H1 (cell line): ENCODE measurements around the gene RAB25. TPM values are rescaled to one million over a fixed set of nuclear protein-coding genes. Genes with fewer than 3 reads are reported as not detected.

Experiments used
- CTCF ChIA-PET: fragments of 300-600 bp; sonication (Branson Sonifier 250); formaldehyde crosslinking; loops from one replicate; lab custom pipeline; 2021; ENCODE audit not compliant: partially characterized antibody; lab: Charles Lee
- POLR2A ChIA-PET: fragments of 300-600 bp; sonication (Branson Sonifier 250); formaldehyde crosslinking; loops from one replicate; lab custom pipeline; 2021; ENCODE audit warnings: inconsistent platforms; ENCODE audit not compliant: partially characterized antibody; lab: Charles Lee
- DNase-seq, 2 experiments: peaks; one replicate each; pipeline versions ENCODE4 v3.0.0 to v3.0.0-alpha.2; 2010 to 2022; ENCODE audit warnings: low spot score in 2 of 2, low read depth in 1 of 2, mixed read lengths in 1 of 2
- FAIRE-seq: peaks from 2 replicates; lab custom pipeline; 2011; peaks lifted over from hg19 to GRCh38; lab: Jason Lieb, UNC
- H2AFZ ChIP-seq: 2 replicates; pipeline ENCODE4 v1.8.1; 2012; ENCODE audit warnings: low read length, inconsistent platforms
- H2AK5ac ChIP-seq: 2 replicates; pipeline ENCODE4 v1.6.1; 2013; ENCODE audit warnings: low read depth, low read length
- H2BK120ac ChIP-seq: replicated peaks from 2 replicates; pipeline ENCODE3; 2013; ENCODE audit warnings: low read depth, low read length, inconsistent platforms
- H2BK12ac ChIP-seq: 2 replicates; pipeline ENCODE4 v1.6.1; 2013; ENCODE audit warnings: low read depth, low read length
- H2BK15ac ChIP-seq: 2 replicates; pipeline ENCODE4 v1.6.1; 2013; ENCODE audit warnings: low read length
- H2BK20ac ChIP-seq: 2 replicates; pipeline ENCODE4 v1.6.1; 2013; ENCODE audit warnings: low read length
- H2BK5ac ChIP-seq: 2 replicates; pipeline ENCODE4 v1.6.1; 2013; ENCODE audit warnings: low read depth, low read length
- H3K14ac ChIP-seq: 2 replicates; pipeline ENCODE4 v1.6.1; 2013; ENCODE audit warnings: inconsistent platforms; ENCODE audit not compliant: insufficient read length
- H3K18ac ChIP-seq: 2 replicates; pipeline ENCODE4 v1.6.1; 2013; ENCODE audit warnings: low read length; ENCODE audit errors: extremely low read depth
- H3K23ac ChIP-seq: 2 replicates; pipeline ENCODE4 v1.6.1; 2013; ENCODE audit warnings: inconsistent platforms; ENCODE audit not compliant: insufficient read length
- H3K23me2 ChIP-seq: 2 replicates; pipeline ENCODE4 v1.6.1; 2013; ENCODE audit warnings: low read depth, low read length
- H3K27ac ChIP-seq: 2 replicates; pipeline ENCODE4 v1.6.1; 2011; ENCODE audit warnings: low read depth, low read length, inconsistent platforms
- H3K27me3 ChIP-seq, 4 experiments: replicated peaks in 1 of 4; 1 replicate in 1 of 4; 2 replicates in 3 of 4; pipeline versions ENCODE4 v1.6.1 to v1.8.1; 2011 to 2013; ENCODE audit warnings: low read length in 3 of 4, mild to moderate bottlenecking in 3 of 4, inconsistent platforms in 2 of 4, mixed read lengths in 2 of 4, moderate library complexity in 1 of 4; ENCODE audit not compliant: control insufficient read depth in 3 of 4, insufficient read depth in 3 of 4; ENCODE audit errors: extremely low read depth in 1 of 4
- H3K36me3 ChIP-seq, 4 experiments: 2 replicates each; pipeline versions ENCODE4 v1.6.1 to v1.8.1; 2011 to 2013; ENCODE audit warnings: mild to moderate bottlenecking in 4 of 4, low read length in 3 of 4, moderate library complexity in 2 of 4, control low read depth in 1 of 4, inconsistent platforms in 1 of 4; ENCODE audit not compliant: insufficient read depth in 4 of 4, control insufficient read depth in 2 of 4
- H3K4ac ChIP-seq: replicated peaks from 2 replicates; pipeline ENCODE3; 2013; ENCODE audit warnings: low read length, low read depth, mixed read lengths, inconsistent platforms; ENCODE audit not compliant: insufficient read length
- H3K4me1 ChIP-seq, 4 experiments: replicated peaks in 1 of 4; 1 replicate in 1 of 4; 2 replicates in 3 of 4; pipeline versions ENCODE4 v1.6.1 to v1.8.1; 2011 to 2013; ENCODE audit warnings: low read length in 3 of 4, inconsistent platforms in 2 of 4, mixed read lengths in 1 of 4; ENCODE audit not compliant: insufficient read depth in 4 of 4, control insufficient read depth in 3 of 4
- H3K4me2 ChIP-seq, 2 experiments: 2 replicates each; pipeline versions ENCODE4 v1.6.1 to v1.8.1; 2011 to 2013; ENCODE audit warnings: low read depth in 2 of 2, low read length in 2 of 2, control low read depth in 1 of 2, inconsistent platforms in 1 of 2, mild to moderate bottlenecking in 1 of 2; ENCODE audit not compliant: insufficient read depth in 1 of 2
- H3K4me3 ChIP-seq, 4 experiments: fragments of 200-600, 300-600 bp in 1 of 4; sonication (generic), shearing (Covaris generic), sonication (Bioruptor Twin) in 1 of 4; 2 replicates each; pipeline versions ENCODE4 v1.5.1 to v1.8.1; 2011 to 2016; ENCODE audit warnings: low read length in 4 of 4, low read depth in 3 of 4, control low read depth in 2 of 4, inconsistent platforms in 2 of 4, mild to moderate bottlenecking in 2 of 4, mixed read lengths in 1 of 4, moderate library complexity in 1 of 4; ENCODE audit not compliant: insufficient read depth in 2 of 4; ENCODE audit errors: extremely low read depth in 1 of 4
- H3K56ac ChIP-seq: replicated peaks from 2 replicates; pipeline ENCODE3; 2013; ENCODE audit warnings: low read depth, mild to moderate bottlenecking, mixed read lengths, low read length, inconsistent platforms; ENCODE audit not compliant: insufficient read length
- H3K79me1 ChIP-seq: 2 replicates; pipeline ENCODE4 v1.6.1; 2013; ENCODE audit warnings: low read depth, low read length, control low read depth
- H3K79me2 ChIP-seq, 2 experiments: 2 replicates each; pipeline versions ENCODE4 v1.6.1 to v1.8.1; 2012 to 2013; ENCODE audit warnings: low read length in 2 of 2, mild to moderate bottlenecking in 2 of 2, inconsistent platforms in 1 of 2; ENCODE audit not compliant: insufficient read depth in 2 of 2, control insufficient read depth in 1 of 2
- H3K9ac ChIP-seq, 4 experiments: replicated peaks in 1 of 4; 1 replicate in 1 of 4; 2 replicates in 3 of 4; pipeline versions ENCODE4 v1.6.1 to v1.8.1; 2011 to 2013; ENCODE audit warnings: low read depth in 3 of 4, low read length in 3 of 4, control low read depth in 2 of 4, mild to moderate bottlenecking in 2 of 4, moderate library complexity in 2 of 4, inconsistent platforms in 1 of 4; ENCODE audit errors: extremely low read depth in 1 of 4
- H3K9me3 ChIP-seq, 2 experiments: 2 replicates each; pipeline versions ENCODE4 v1.6.1 to v1.8.1; 2012 to 2013; ENCODE audit warnings: mild to moderate bottlenecking in 2 of 2, moderate library complexity in 2 of 2, control low read depth in 1 of 2, inconsistent platforms in 1 of 2, low read depth in 1 of 2, low read length in 1 of 2, mixed read lengths in 1 of 2; ENCODE audit not compliant: insufficient read depth in 2 of 2
- H4K20me1 ChIP-seq, 2 experiments: replicated peaks in 1 of 2; 2 replicates each; pipeline versions ENCODE3 to v1.8.1; 2011 to 2013; ENCODE audit warnings: inconsistent platforms in 2 of 2, low read length in 2 of 2, mild to moderate bottlenecking in 1 of 2; ENCODE audit not compliant: insufficient read depth in 2 of 2, control insufficient read depth in 1 of 2
- H4K5ac ChIP-seq: 2 replicates; pipeline ENCODE4 v1.6.1; 2013; ENCODE audit warnings: low read length, low read depth, mixed read lengths, inconsistent platforms; ENCODE audit not compliant: insufficient read length
- H4K8ac ChIP-seq: 2 replicates; pipeline ENCODE4 v1.8.0; 2013; ENCODE audit warnings: mild to moderate bottlenecking, moderate library complexity, low read length, inconsistent platforms; ENCODE audit not compliant: insufficient read depth; ENCODE audit errors: extremely low read depth
- H4K91ac ChIP-seq: replicated peaks from 2 replicates; pipeline ENCODE3; 2013; ENCODE audit warnings: low read length, mixed read lengths, inconsistent platforms; ENCODE audit not compliant: insufficient read length
- CBX5 ChIP-seq: fragments of 300-800, 300-1000 bp; sonication (generic); IDR thresholded peaks from 2 replicates; pipeline ENCODE4 v1.7.1; 2016; ENCODE audit warnings: antibody characterized with exemption, low read length, low read depth
- CBX8 ChIP-seq: fragments of 300-800, 300-1000 bp; sonication (generic); IDR thresholded peaks from 2 replicates; pipeline ENCODE4 v1.7.1; 2016; ENCODE audit warnings: low read depth, low read length, borderline replicate concordance
- CHD2 ChIP-seq: IDR thresholded peaks from 2 replicates; pipeline ENCODE4 v1.6.1; 2012; ENCODE audit warnings: low read length, improper control_type of control experiment
- FOSL1 ChIP-seq: IDR thresholded peaks from 2 replicates; pipeline ENCODE4 v1.6.1; 2011; ENCODE audit warnings: mild to moderate bottlenecking, low read depth, low read length, moderate library complexity; ENCODE audit not compliant: insufficient read depth
- JUND ChIP-seq: IDR thresholded peaks from 2 replicates; pipeline ENCODE4 v1.6.1; 2011; ENCODE audit warnings: mild to moderate bottlenecking, improper control_type of control experiment, low read length
- KDM4A ChIP-seq: IDR thresholded peaks from one replicate; pipeline ENCODE4 v1.7.1; 2012; ENCODE audit warnings: low read depth, mild to moderate bottlenecking, moderate library complexity, low read length, inconsistent platforms; ENCODE audit not compliant: severe bottlenecking
- POLR2AphosphoS5 ChIP-seq: IDR thresholded peaks from 2 replicates; pipeline ENCODE4 v1.6.1; 2011; ENCODE audit warnings: low read depth, low read length
- SP1 ChIP-seq: IDR thresholded peaks from 2 replicates; pipeline ENCODE4 v1.6.1; 2011; ENCODE audit warnings: low read depth, low read length
- WGBS, 2 experiments: shearing (Covaris generic) in 1 of 2; methylation state at CpG; one replicate each; pipeline versions ENCODE4 v1.1.6 to v1.1.7; 2013 to 2015; ENCODE audit warnings: low lambda C conversion rate in 2 of 2, mixed read lengths in 2 of 2, inconsistent platforms in 1 of 2, low coverage in 1 of 2, missing lambda C conversion rate in 1 of 2; ENCODE audit not compliant: insufficient replicate concordance in 2 of 2, insufficient coverage in 1 of 2, insufficient read length in 1 of 2; ENCODE audit errors: extremely low coverage in 1 of 2, missing lambda C conversion rate in 1 of 2; 5-methylcytosine and 5-hydroxymethylcytosine counted together
- polyA plus RNA-seq, 7 experiments: library from polyadenylated mRNA; depleted of rRNA in 3 of 7; stranded (reverse) in 5 of 7; unstranded in 2 of 7; fragments of >200 nt in 5 of 7; fragments of 200-250 nt in 2 of 7; gene quantifications; 1 replicate in 5 of 7; 2 replicates in 1 of 7; 4 replicates in 1 of 7; pipeline versions ENCODE4 v1.2.1 to v1.2.3, GENCODE V29; 2011 to 2013; ENCODE audit warnings: missing spikeins in 2 of 7, mixed read lengths in 2 of 7
- total RNA-seq: library from RNA; stranded (reverse); fragmentation: NEBNext Ultra II Directional; extraction: Animal tissue kit (Norgen Biotek cat#: 25700); gene quantifications from 2 replicates; pipeline ENCODE4 v1.2.1, GENCODE V29; 2021

RAB25 gene
- total and polyA plus RNA-seq, 2 of the 8 experiments (the other 6 are each of a cell fraction or from before 2014, with no cell fraction given): 34.8 to 98.2 TPM

DNA sequence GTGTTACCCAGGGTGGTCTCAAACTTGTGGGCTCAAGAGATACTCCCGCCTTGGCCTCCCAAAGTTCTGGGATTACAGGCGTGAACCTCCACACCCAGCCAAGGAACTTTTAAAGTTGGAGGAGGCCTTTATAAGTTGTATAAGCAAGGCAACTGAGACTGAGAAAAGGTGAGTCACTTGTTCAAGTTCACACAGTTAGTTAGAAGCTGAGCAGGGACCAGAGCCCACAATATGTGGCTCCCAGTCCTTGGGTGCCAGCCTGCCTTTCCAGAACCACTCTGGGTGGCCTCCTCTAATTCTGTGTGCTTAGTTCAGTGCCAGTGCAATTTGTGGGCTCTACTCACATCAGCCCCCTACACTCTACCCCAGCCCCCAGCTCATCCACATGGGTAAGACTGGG lies 3.7 kb downstream of the RAB25 start:
- H3K23ac ChIP-seq: no peak overlapping the region
- ChIA-PET CTCF (interaction anchor here (0.7 to 10.0 kb wide), 21 partner anchors 8 to 126 kb away, joined by 3 to 139 read pairs (median 9); partner anchors contain the start of genes ARHGEF2, LAMTOR2 and UBQLN4), POLR2A (interaction anchor here (0.7 to 7.3 kb wide), 8 partner anchors 11 to 133 kb away, joined by 3 to 37 read pairs (median 6); partner anchors contain the start of genes ARHGEF2, LAMTOR2, MEX3A and UBQLN4)
- no peak overlapping the region for H4K91ac ChIP-seq
- H2BK15ac ChIP-seq: no peak overlapping the region
- H2BK5ac ChIP-seq: no peak overlapping the region
- H3K9ac ChIP-seq: no peak overlapping the region
- no peak overlapping the region for H2AK5ac ChIP-seq
- H3K36me3 ChIP-seq: 0 out of 8 replicates have a peak, but pooled peaks cover 0 to 2% (median 0%) of the 10 kb centered on the region in 4 experiments
- no peak for DNase-seq
- no peak overlapping the region for H2BK12ac ChIP-seq
- no peak overlapping the region for H2AFZ ChIP-seq
- 90% methylated on average over 2 of the region's 2 CpGs; no CpG with 5 or more reads in 1 of the 2 experiments for WGBS, 2 experiments
- H3K4ac ChIP-seq: no peak overlapping the region
- H3K56ac ChIP-seq: no peak overlapping the region
- no peak overlapping the region for H3K27ac ChIP-seq
- H4K20me1 ChIP-seq: peaks cover 3 to 12% of the 10 kb centered on the region in 2 experiments
- no peaks in the 10 kb centered on the region for H3K9me3 ChIP-seq
- FAIRE-seq: no peak
- H3K79me1 ChIP-seq: no peaks in the 10 kb centered on the region
- H3K14ac ChIP-seq: no peak overlapping the region
- H3K79me2 ChIP-seq: peaks cover 0 to 4% of the 10 kb centered on the region in 2 experiments; a peak in 1 of 4 replicates
- H4K8ac ChIP-seq: no peak overlapping the region
- H4K5ac ChIP-seq: no peak overlapping the region
- no peak overlapping the region for H2BK20ac ChIP-seq
- H3K23me2 ChIP-seq: peaks cover 6% of the 10 kb centered on the region
- H3K4me3 ChIP-seq: no peak overlapping the region
- TF ChIP-seq SP1: no peak
- TF ChIP-seq JUND: no peak
- no peak for TF ChIP-seq KDM4A
- TF ChIP-seq POLR2AphosphoS5: no peak
- no peak for TF ChIP-seq CBX8
- no peak for TF ChIP-seq CHD2
- no peak for TF ChIP-seq CBX5
- no peak for TF ChIP-seq FOSL1
- no peaks in the 10 kb centered on the region for H3K27me3 ChIP-seq
- no peak overlapping the region for H2BK120ac ChIP-seq
- no peak overlapping the region for H3K4me2 ChIP-seq
- peaks cover 0 to 20% (median 11%) of the 10 kb centered on the region in 4 experiments; a peak in 6 of 7 replicates for H3K4me1 ChIP-seq
- no peak overlapping the region for H3K18ac ChIP-seq
